AG10803 (cell line): ENCODE data around the gene P2RX3.

ENCODE experiments used
- DNase-seq: peaks from one replicate; pipeline ENCODE4 v3.0.0; 2010; ENCODE audit warnings: low read depth
- H3K4me3 ChIP-seq: 2 replicates; pipeline ENCODE4 v1.5.1; 2011; ENCODE audit warnings: mild to moderate bottlenecking, low read length, control low read depth
- CTCF ChIP-seq: conservative IDR thresholded peaks from 2 replicates; pipeline ENCODE4 v1.5.1; 2011; ENCODE audit warnings: mild to moderate bottlenecking, low read length, control low read depth, inconsistent platforms

Gene P2RX3

GRCh38 chr11:57354699-57355098 is 16.5 kb downstream of the P2RX3 start:
- no peak overlapping the region for H3K4me3 ChIP-seq
- no peak for TF ChIP-seq CTCF
- no peak for DNase-seq

- no peak for DNase-seq
- no peak overlapping the region for H3K4me3 ChIP-seq
- TF ChIP-seq CTCF = no peak
These were observed 18.1 kb downstream of the P2RX3 start for GRCh38 chr11:57356268-57356667.

GRCh38 chr11:57357310-57357709 is 19.2 kb downstream of the P2RX3 start:
- no peak for TF ChIP-seq CTCF
- DNase-seq = no peak
- no peak overlapping the region for H3K4me3 ChIP-seq

- TF ChIP-seq CTCF = no peak
- no peak overlapping the region for H3K4me3 ChIP-seq
- DNase-seq = peak; percentile 61
These were observed 19.7 kb downstream of the P2RX3 start for GRCh38 chr11:57357856-57358255.

- no peak for DNase-seq
- no peak for TF ChIP-seq CTCF
- no peak overlapping the region for H3K4me3 ChIP-seq
These were observed 20.4 kb downstream of the P2RX3 start for GRCh38 chr11:57358543-57358961.

- no peak for DNase-seq
- H3K4me3 ChIP-seq = no peak overlapping the region
- no peak for TF ChIP-seq CTCF
These were observed 20.8 kb downstream of the P2RX3 start for GRCh38 chr11:57358991-57359390.

GRCh38 chr11:57359396-57359795 is 21.2 kb downstream of the P2RX3 start:
- H3K4me3 ChIP-seq = no peak overlapping the region
- DNase-seq = no peak
- TF ChIP-seq CTCF = no peak
